ENCODE data around the gene SLC27A6.

SLC27A6 gene

DNA sequence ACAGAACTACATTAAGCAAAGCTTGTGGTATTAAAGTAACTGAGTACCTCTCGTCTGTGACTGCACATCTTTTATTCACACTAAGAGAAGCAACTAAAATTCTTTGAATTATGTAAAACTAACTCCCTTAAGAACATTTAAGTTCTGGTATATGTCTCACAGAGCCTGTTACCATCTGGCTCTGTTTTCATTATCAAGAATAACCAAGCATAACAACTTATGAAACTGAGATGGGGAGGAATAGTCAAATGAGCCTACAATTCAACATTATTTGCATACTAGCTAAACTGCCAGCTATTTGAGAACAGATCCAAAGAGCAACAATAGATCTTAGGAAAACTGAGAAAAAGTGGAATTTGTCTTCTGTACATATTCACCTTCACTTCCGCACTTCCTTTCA lies 104.0 kb downstream of the SLC27A6 start:
- Histone ChIP-seq H3K9me3 (ENCODE audit: low read length) (no peaks in the 10 kb centered on the region), H3K4me3 (ENCODE audit: low read depth in 1 of 2, low read length in 2 of 2) (no peak overlapping the region), H3K4me1 (ENCODE audit: insufficient read depth, low read length) (no peaks in the 10 kb centered on the region), H3K27me3 (ENCODE audit: control insufficient read depth in 1 of 2, insufficient read depth in 2 of 2, low read length in 2 of 2) (no peaks in the 10 kb centered on the region), H3K27ac (ENCODE audit: low read depth, low read length) (no peak overlapping the region), H3K36me3 (ENCODE audit: insufficient read depth, low read length) (no peaks in the 10 kb centered on the region), H3K9ac (ENCODE audit: low read length) (no peak overlapping the region)

DNA sequence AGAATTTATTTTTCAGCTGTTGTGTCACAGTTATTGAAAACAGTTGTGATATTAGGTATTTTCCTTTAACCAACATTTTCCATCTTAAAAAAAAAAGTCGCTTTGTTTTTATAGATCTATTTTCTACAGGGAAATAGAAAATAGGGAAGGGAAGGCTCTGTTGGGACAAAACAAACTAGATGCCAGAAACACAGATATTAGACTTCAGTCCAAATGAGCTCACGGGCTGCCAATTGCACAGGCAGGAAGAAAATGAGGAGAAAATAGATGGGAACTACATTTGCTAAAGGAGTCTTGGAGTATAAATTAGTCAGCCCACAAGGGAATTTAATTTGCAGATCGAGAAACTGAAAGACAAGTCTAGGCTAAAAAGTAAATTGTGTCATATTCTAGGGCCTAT lies 107.8 kb downstream of the SLC27A6 start:
- Histone ChIP-seq H3K9ac (ENCODE audit: low read length) (no peak overlapping the region), H3K27me3 (ENCODE audit: control insufficient read depth in 1 of 2, insufficient read depth in 2 of 2, low read length in 2 of 2) (no peaks in the 10 kb centered on the region), H3K36me3 (ENCODE audit: insufficient read depth, low read length) (no peaks in the 10 kb centered on the region), H3K9me3 (ENCODE audit: low read length) (no peaks in the 10 kb centered on the region), H3K27ac (ENCODE audit: low read depth, low read length) (no peak overlapping the region), H3K4me3 (ENCODE audit: low read depth in 1 of 2, low read length in 2 of 2) (no peak overlapping the region), H3K4me1 (ENCODE audit: insufficient read depth, low read length) (no peaks in the 10 kb centered on the region)

DNA sequence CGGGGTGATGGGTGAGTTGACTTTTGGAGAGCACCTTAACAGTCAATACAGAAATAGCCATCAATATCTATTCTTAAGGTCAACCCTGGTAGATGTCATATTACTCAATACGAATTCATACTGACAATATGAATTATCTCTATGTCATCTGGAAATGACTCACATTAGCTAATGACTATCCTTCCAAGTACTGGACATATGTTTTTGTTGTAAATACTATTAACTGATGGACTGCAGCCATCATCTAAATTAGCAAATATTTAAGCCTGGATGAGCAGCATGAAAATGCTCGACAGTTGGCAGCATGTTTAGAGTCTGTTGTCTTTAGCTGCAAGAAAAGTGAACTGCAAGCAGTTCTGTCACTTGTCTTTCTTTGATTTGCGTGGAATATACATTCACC lies 109.6 kb downstream of the SLC27A6 start:
- no peak overlapping the region for H3K9ac ChIP-seq (ENCODE audit: low read length)
- H3K9me3 ChIP-seq (ENCODE audit: low read length): no peaks in the 10 kb centered on the region
- H3K27me3 ChIP-seq (ENCODE audit: control insufficient read depth in 1 of 2, insufficient read depth in 2 of 2, low read length in 2 of 2): no peaks in the 10 kb centered on the region
- no peak overlapping the region for H3K4me3 ChIP-seq (ENCODE audit: low read depth in 1 of 2, low read length in 2 of 2)
- H3K4me1 ChIP-seq (ENCODE audit: insufficient read depth, low read length): no peaks in the 10 kb centered on the region
- no peak overlapping the region for H3K27ac ChIP-seq (ENCODE audit: low read depth, low read length)
- no peaks in the 10 kb centered on the region for H3K36me3 ChIP-seq (ENCODE audit: insufficient read depth, low read length)

DNA sequence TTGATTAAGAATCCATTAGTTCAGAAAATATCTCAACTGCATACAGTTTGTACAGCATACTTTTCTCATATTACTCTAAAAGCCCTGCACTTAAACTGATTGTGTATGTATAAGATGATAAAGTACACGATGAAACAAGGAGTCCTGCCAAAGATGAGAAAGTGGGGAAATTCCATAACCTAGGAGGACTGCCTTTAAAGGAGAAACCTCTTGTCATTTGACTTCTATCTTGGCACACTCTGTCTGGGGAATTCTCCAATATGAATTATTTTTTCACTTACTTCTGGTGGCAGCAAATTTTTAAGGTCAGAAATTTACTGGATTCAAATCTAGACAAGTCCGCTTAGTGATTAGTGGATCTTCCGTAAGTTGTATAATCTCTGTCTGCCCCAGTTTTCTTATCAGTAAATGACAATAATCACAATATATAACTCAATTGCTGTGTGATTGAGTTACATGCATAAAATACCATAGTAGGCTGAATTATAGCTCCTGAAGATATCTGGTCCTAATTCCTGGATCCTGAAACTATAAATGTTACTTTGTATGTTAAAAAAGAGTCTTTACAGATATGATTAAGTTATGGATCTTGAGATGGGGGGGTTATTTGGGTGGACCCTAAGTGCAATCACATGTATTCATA lies 112.3 kb downstream of the SLC27A6 start:
- no peak overlapping the region for H3K9ac ChIP-seq (ENCODE audit: low read length)
- H3K4me1 ChIP-seq (ENCODE audit: insufficient read depth, low read length): no peaks in the 10 kb centered on the region
- H3K9me3 ChIP-seq (ENCODE audit: low read length): no peaks in the 10 kb centered on the region
- no peaks in the 10 kb centered on the region for H3K36me3 ChIP-seq (ENCODE audit: insufficient read depth, low read length)
- no peak overlapping the region for H3K4me3 ChIP-seq (ENCODE audit: low read depth in 1 of 2, low read length in 2 of 2)
- H3K27ac ChIP-seq (ENCODE audit: low read depth, low read length): no peak overlapping the region
- no peaks in the 10 kb centered on the region for H3K27me3 ChIP-seq (ENCODE audit: control insufficient read depth in 1 of 2, insufficient read depth in 2 of 2, low read length in 2 of 2)

DNA sequence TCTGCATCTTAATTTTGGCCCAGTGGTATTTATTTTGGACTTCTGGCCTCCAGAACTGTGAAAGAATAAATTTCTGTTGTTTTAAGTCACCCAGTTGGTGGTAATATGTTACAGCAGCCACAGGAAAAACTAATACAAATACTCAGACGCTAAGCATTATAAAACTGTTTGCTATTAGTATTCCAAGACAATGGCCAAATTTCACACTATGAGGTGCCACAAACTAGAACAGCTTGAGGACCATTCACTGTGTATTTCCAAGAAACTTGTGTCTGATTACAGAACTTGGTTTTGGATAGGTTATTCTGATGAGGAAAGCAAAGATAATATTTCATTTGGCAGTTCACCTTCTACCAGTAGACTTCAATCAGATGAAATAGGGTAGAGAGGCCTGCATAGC lies 113.0 kb downstream of the SLC27A6 start:
- Histone ChIP-seq H3K4me1 (ENCODE audit: insufficient read depth, low read length) (no peaks in the 10 kb centered on the region), H3K9ac (ENCODE audit: low read length) (no peak overlapping the region), H3K36me3 (ENCODE audit: insufficient read depth, low read length) (no peaks in the 10 kb centered on the region), H3K9me3 (ENCODE audit: low read length) (no peaks in the 10 kb centered on the region), H3K4me3 (ENCODE audit: low read depth in 1 of 2, low read length in 2 of 2) (no peak overlapping the region), H3K27me3 (ENCODE audit: control insufficient read depth in 1 of 2, insufficient read depth in 2 of 2, low read length in 2 of 2) (no peaks in the 10 kb centered on the region), H3K27ac (ENCODE audit: low read depth, low read length) (no peak overlapping the region)

DNA sequence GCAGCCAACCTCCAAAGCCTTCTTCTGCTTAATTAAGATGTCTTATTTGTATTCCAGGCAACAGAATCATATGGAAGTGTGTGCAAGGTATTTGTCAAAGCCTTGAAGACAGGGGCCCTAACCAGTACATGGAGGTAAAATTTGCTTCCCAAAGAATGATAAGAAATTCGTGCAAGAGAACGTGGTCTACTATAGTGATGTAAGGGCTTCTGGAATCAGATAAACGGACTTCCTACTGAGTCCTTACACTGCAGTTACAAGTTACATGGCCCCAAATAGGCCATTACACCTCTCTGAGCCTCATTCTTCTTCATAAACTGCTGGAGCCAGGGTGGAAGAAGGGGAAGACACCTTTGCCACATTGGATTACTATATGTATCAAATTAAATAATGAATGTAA lies 113.4 kb downstream of the SLC27A6 start:
- Histone ChIP-seq H3K36me3 (ENCODE audit: insufficient read depth, low read length) (no peaks in the 10 kb centered on the region), H3K9ac (ENCODE audit: low read length) (no peak overlapping the region), H3K4me3 (ENCODE audit: low read depth in 1 of 2, low read length in 2 of 2) (no peak overlapping the region), H3K9me3 (ENCODE audit: low read length) (no peaks in the 10 kb centered on the region), H3K27me3 (ENCODE audit: control insufficient read depth in 1 of 2, insufficient read depth in 2 of 2, low read length in 2 of 2) (no peaks in the 10 kb centered on the region), H3K4me1 (ENCODE audit: insufficient read depth, low read length) (no peaks in the 10 kb centered on the region), H3K27ac (ENCODE audit: low read depth, low read length) (no peak overlapping the region)

DNA sequence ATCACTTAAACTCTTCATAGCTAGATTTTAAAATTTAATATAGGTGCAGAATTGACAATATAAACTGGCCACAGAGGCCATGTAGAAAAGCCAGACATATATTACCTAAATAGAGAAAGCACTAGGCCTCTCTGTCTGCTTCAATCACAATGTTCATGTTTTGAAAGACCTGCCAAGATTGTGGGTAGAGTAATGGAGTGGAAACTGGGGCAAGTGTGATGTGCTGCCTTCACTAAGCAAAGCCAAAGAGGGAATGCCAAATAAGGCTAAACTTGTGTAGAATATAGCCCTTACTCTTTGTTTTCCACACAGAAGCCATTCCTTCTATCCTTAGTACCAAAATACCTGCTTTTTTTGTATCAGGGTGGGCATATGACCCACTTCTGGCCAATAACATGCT lies 114.2 kb downstream of the SLC27A6 start:
- Histone ChIP-seq H3K36me3 (ENCODE audit: insufficient read depth, low read length) (no peaks in the 10 kb centered on the region), H3K4me1 (ENCODE audit: insufficient read depth, low read length) (no peaks in the 10 kb centered on the region), H3K9ac (ENCODE audit: low read length) (no peak overlapping the region), H3K27ac (ENCODE audit: low read depth, low read length) (no peak overlapping the region), H3K4me3 (ENCODE audit: low read depth in 1 of 2, low read length in 2 of 2) (no peak overlapping the region), H3K9me3 (ENCODE audit: low read length) (no peaks in the 10 kb centered on the region), H3K27me3 (ENCODE audit: control insufficient read depth in 1 of 2, insufficient read depth in 2 of 2, low read length in 2 of 2) (no peaks in the 10 kb centered on the region)

DNA sequence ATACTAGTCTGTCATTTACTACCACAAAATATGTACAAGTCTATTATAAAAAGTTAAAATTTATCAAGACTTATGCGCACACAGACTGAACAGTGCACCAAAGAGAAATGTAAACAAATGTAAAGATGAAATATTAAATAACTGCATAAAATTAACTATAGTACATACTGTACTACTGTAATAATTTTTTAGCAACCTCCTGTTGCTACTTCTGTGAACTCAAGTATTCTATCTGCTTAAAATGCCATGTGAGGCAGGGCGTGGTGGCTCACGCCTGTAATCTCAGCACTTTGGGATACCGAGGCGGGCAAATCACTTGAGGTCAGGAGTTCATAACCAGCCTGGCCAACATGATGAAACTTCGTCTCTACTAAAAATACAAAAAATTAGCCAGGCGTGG lies 115.5 kb downstream of the SLC27A6 start:
- Histone ChIP-seq H3K4me3 (ENCODE audit: low read depth in 1 of 2, low read length in 2 of 2) (no peak overlapping the region), H3K4me1 (ENCODE audit: insufficient read depth, low read length) (no peaks in the 10 kb centered on the region), H3K36me3 (ENCODE audit: insufficient read depth, low read length) (no peaks in the 10 kb centered on the region), H3K27me3 (ENCODE audit: control insufficient read depth in 1 of 2, insufficient read depth in 2 of 2, low read length in 2 of 2) (no peaks in the 10 kb centered on the region), H3K9me3 (ENCODE audit: low read length) (no peaks in the 10 kb centered on the region), H3K27ac (ENCODE audit: low read depth, low read length) (no peak overlapping the region), H3K9ac (ENCODE audit: low read length) (no peak overlapping the region)

DNA sequence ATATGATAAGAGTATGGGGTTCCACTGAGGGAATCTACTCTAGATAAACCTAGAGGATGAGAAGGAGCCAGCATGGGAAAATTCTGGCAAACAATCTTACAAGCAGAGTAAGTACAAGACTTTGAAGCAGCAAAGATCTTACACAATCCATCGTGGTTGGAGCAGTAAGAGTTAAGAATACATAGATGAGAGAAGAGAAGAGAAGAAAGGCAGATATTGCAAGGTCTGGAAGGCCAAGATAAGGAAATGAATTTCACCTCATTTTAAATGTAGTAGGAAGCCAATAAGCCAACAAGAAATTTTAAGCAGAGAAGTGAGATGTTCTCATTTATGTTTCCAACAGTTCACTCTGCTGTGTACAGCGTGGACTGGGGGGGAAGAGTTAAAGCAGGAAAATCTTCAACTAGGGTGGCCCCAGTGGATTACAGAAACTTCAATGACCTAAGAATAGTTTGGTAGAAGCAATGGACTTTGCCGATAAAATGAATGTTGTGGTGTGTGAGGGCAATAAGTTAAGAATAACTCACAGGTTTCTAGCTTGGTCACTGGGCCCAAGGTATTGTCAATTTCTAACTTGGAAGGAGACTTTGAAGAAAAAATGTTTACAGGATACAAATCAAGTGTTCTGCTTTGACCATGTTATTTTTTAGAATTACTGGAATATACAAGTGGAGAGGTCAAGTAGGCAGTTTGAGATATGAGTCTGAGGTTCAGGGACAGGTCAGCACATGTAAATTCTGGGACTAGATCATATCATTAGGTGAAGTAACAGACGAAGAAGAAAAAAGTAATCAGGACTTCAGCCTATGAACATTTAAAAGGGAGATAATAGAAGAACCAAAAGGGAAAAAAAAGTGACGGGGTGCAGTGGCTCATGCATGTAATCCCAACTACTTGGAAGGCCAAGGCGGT lies 117.2 kb downstream of the SLC27A6 start:
- H3K27ac ChIP-seq (ENCODE audit: low read depth, low read length): no peak overlapping the region
- no peaks in the 10 kb centered on the region for H3K9me3 ChIP-seq (ENCODE audit: low read length)
- no peak overlapping the region for H3K4me3 ChIP-seq (ENCODE audit: low read depth in 1 of 2, low read length in 2 of 2)
- H3K27me3 ChIP-seq (ENCODE audit: control insufficient read depth in 1 of 2, insufficient read depth in 2 of 2, low read length in 2 of 2): no peaks in the 10 kb centered on the region
- H3K9ac ChIP-seq (ENCODE audit: low read length): no peak overlapping the region
- no peaks in the 10 kb centered on the region for H3K36me3 ChIP-seq (ENCODE audit: insufficient read depth, low read length)
- H3K4me1 ChIP-seq (ENCODE audit: insufficient read depth, low read length): no peaks in the 10 kb centered on the region

Measured in muscle layer of colon (tissue), 2 donors.